NCI-H1417 treated with DMSO at 0.1 percent for 48 hours (cell line): ENCODE measurements around the gene KIF3A.

Source experiments
- DNase-seq: peaks from one replicate; lab custom pipeline; 2025; lab: John Stamatoyannopoulos, UW

The KIF3A gene

GRCh38 chr5:132677682-132678400 is 59.5 kb downstream of the KIF3A start:
- DNase-seq: no peak

GRCh38 chr5:132677191-132677590 is 60.2 kb downstream of the KIF3A start:
- no peak for DNase-seq

- no peak for DNase-seq
These were observed 61.2 kb downstream of the KIF3A start for GRCh38 chr5:132675936-132676689.

GRCh38 chr5:132674671-132675506 is 62.5 kb downstream of the KIF3A start:
- no peak for DNase-seq

- no peak for DNase-seq
These were observed 63.3 kb downstream of the KIF3A start, which contains the start of gene IL4 for GRCh38 chr5:132673939-132674630. Gene IL4, plus strand, starts transcription at chr5:132673989. Its CDS starts 62 bp downstream, at chr5:132674051.

GRCh38 chr5:132673488-132673887 is 63.9 kb downstream of the KIF3A start:
- no peak for DNase-seq

GRCh38 chr5:132671000-132671399 is 66.3 kb downstream of the KIF3A start:
- no peak for DNase-seq

GRCh38 chr5:132669966-132670882 is 67.1 kb downstream of the KIF3A start:
- DNase-seq: no peak

GRCh38 chr5:132669455-132669820 is 67.9 kb downstream of the KIF3A start:
- DNase-seq: no peak

GRCh38 chr5:132668706-132669454 is 68.5 kb downstream of the KIF3A start:
- no peak for DNase-seq

- DNase-seq: no peak
These were observed 69.3 kb downstream of the KIF3A start for GRCh38 chr5:132667761-132668705.

- DNase-seq: no peak
These were observed 70.0 kb downstream of the KIF3A start for GRCh38 chr5:132667309-132667708.

GRCh38 chr5:132666310-132667123 is 70.8 kb downstream of the KIF3A start:
- no peak for DNase-seq

GRCh38 chr5:132665574-132666080 is 71.7 kb downstream of the KIF3A start:
- no peak for DNase-seq

- no peak for DNase-seq
These were observed 72.6 kb downstream of the KIF3A start for GRCh38 chr5:132664696-132665209.

GRCh38 chr5:132663771-132664695 is 73.3 kb downstream of the KIF3A start:
- no peak for DNase-seq
